IMR-90 (cell line): ENCODE data around the gene EPB41L2. TPM values are rescaled to one million over a fixed set of nuclear protein-coding genes. Genes with fewer than 3 reads are reported as not detected.

Source experiments
- ATAC-seq: fragments of 200-7000 bp; cut with Tn5 transposase; 2 replicates; pipeline ENCODE4 v1.9.1; 2020; ENCODE audit warnings: low read depth, mild to moderate bottlenecking, moderate library complexity
- BruUV-seq: library from RNA; stranded (reverse); fragments of 400-500 nt; replicated peaks from 2 replicates; lab custom pipeline; 2021; lab: Mats Ljungman, UMichigan
- CTCF ChIA-PET: fragments of 300-600 bp; formaldehyde crosslinking; extraction: SDS; loops from one replicate; lab custom pipeline; 2021; ENCODE audit warnings: antibody characterized with exemption; lab: Yijun Ruan, JAX
- POLR2A ChIA-PET: fragments of 300-600 bp; sonication (Branson Sonifier 250); formaldehyde crosslinking; loops from one replicate; lab custom pipeline; 2022; ENCODE audit warnings: antibody characterized with exemption; ENCODE audit not compliant: unreplicated experiment; lab: Charles Lee
- DNase-seq: peaks from one replicate; pipeline ENCODE4 v3.0.0; 2013
- H2AFZ ChIP-seq: replicated peaks from 2 replicates; pipeline ENCODE3; 2013; ENCODE audit warnings: low read length, mild to moderate bottlenecking; ENCODE audit not compliant: poor library complexity
- H2AK5ac ChIP-seq: 2 replicates; pipeline ENCODE4 v1.6.1; 2013; ENCODE audit warnings: low read depth, low read length, inconsistent platforms
- H2AK9ac ChIP-seq: replicated peaks from 2 replicates; pipeline ENCODE3; 2013; ENCODE audit warnings: mild to moderate bottlenecking, low read depth, low read length, moderate library complexity; ENCODE audit not compliant: poor library complexity
- H2BK120ac ChIP-seq: 2 replicates; pipeline ENCODE4 v1.6.1; 2013; ENCODE audit warnings: low read depth, low read length, inconsistent platforms
- H2BK15ac ChIP-seq: 3 replicates; pipeline ENCODE4 v1.6.1; 2013; ENCODE audit warnings: low read depth, low read length, inconsistent platforms
- H2BK20ac ChIP-seq: 2 replicates; pipeline ENCODE4 v1.6.1; 2013; ENCODE audit warnings: low read depth, mild to moderate bottlenecking, inconsistent platforms, low read length, moderate library complexity
- H2BK5ac ChIP-seq: 2 replicates; pipeline ENCODE4 v1.6.1; 2013; ENCODE audit warnings: mild to moderate bottlenecking, low read depth, low read length, inconsistent platforms; ENCODE audit not compliant: poor library complexity, severe bottlenecking
- H3K14ac ChIP-seq: replicated peaks from 2 replicates; pipeline ENCODE4 v1.6.1; 2013; ENCODE audit warnings: low read depth, low read length, inconsistent platforms
- H3K18ac ChIP-seq: 2 replicates; pipeline ENCODE4 v1.6.1; 2013; ENCODE audit warnings: low read depth, low read length, control low read depth
- H3K23ac ChIP-seq: 2 replicates; pipeline ENCODE4 v1.6.1; 2013; ENCODE audit warnings: low read depth, low read length, inconsistent platforms
- H3K27ac ChIP-seq: 2 replicates; pipeline ENCODE4 v1.5.1; 2013; ENCODE audit warnings: mild to moderate bottlenecking, control low read depth, low read length; ENCODE audit not compliant: insufficient read depth
- H3K27me3 ChIP-seq: 2 replicates; pipeline ENCODE4 v1.6.1; 2013; ENCODE audit warnings: low read length; ENCODE audit not compliant: control insufficient read depth, insufficient read depth
- H3K36me3 ChIP-seq: 2 replicates; pipeline ENCODE4 v1.6.1; 2013; ENCODE audit warnings: low read length, mixed read lengths; ENCODE audit not compliant: control insufficient read depth, insufficient read depth
- H3K4ac ChIP-seq: 2 replicates; pipeline ENCODE4 v1.6.1; 2013; ENCODE audit warnings: low read depth, low read length, inconsistent platforms
- H3K4me1 ChIP-seq: 2 replicates; pipeline ENCODE4 v1.6.1; 2013; ENCODE audit warnings: low read length, mixed read lengths; ENCODE audit not compliant: control insufficient read depth, insufficient read depth
- H3K4me2 ChIP-seq: 2 replicates; pipeline ENCODE4 v1.6.1; 2013; ENCODE audit warnings: low read depth, mild to moderate bottlenecking, control low read depth, low read length, moderate library complexity
- H3K4me3 ChIP-seq: 2 replicates; pipeline ENCODE4 v1.5.1; 2013; ENCODE audit warnings: low read depth, mild to moderate bottlenecking, control low read depth, low read length, moderate library complexity; ENCODE audit not compliant: insufficient read depth
- H3K56ac ChIP-seq: 2 replicates; pipeline ENCODE4 v1.6.1; 2013; ENCODE audit warnings: low read length, inconsistent platforms; ENCODE audit not compliant: insufficient read depth; ENCODE audit errors: extremely low read depth
- H3K79me1 ChIP-seq, 2 experiments: 2 replicates each; pipeline ENCODE4 v1.6.1; 2013; ENCODE audit warnings: low read length in 2 of 2, inconsistent platforms in 1 of 2, low read depth in 1 of 2
- H3K9ac ChIP-seq: 2 replicates; pipeline ENCODE4 v1.6.1; 2013; ENCODE audit warnings: low read depth, low read length, control low read depth
- H3K9me1 ChIP-seq: 2 replicates; pipeline ENCODE4 v1.6.1; 2013; ENCODE audit warnings: low read length, inconsistent platforms; ENCODE audit not compliant: insufficient read depth
- H3K9me3 ChIP-seq: 2 replicates; pipeline ENCODE4 v1.6.1; 2013; ENCODE audit warnings: low read length; ENCODE audit not compliant: control insufficient read depth, insufficient read depth
- H4K20me1 ChIP-seq: 2 replicates; pipeline ENCODE4 v1.6.1; 2013; ENCODE audit warnings: low read length, inconsistent platforms; ENCODE audit not compliant: insufficient read depth
- H4K5ac ChIP-seq: 2 replicates; pipeline ENCODE4 v1.6.1; 2013; ENCODE audit warnings: mild to moderate bottlenecking, low read depth, low read length, control low read depth
- H4K8ac ChIP-seq, 2 experiments: 2 replicates each; pipeline ENCODE4 v1.6.1; 2013; ENCODE audit warnings: low read depth in 2 of 2, low read length in 2 of 2, control low read depth in 1 of 2, inconsistent platforms in 1 of 2
- H4K91ac ChIP-seq: 2 replicates; pipeline ENCODE4 v1.6.1; 2013; ENCODE audit warnings: low read depth, low read length, inconsistent platforms; ENCODE audit not compliant: insufficient read depth
- BHLHE40 ChIP-seq: fragments of 150-350 bp; IDR thresholded peaks from 2 replicates; pipeline ENCODE4 v1.6.1; 2016; ENCODE audit warnings: mild to moderate bottlenecking, low read depth, low read length
- CEBPB ChIP-seq: IDR thresholded peaks from 2 replicates; pipeline ENCODE4 v1.6.1; 2012; ENCODE audit warnings: low read depth, low read length, improper control_type of control experiment
- CTCF ChIP-seq: conservative IDR thresholded peaks from 2 replicates; pipeline ENCODE4 v1.5.1; 2012; ENCODE audit warnings: mild to moderate bottlenecking, low read depth, low read length, improper control_type of control experiment
- ELK1 ChIP-seq: fragments of 150-350 bp; IDR thresholded peaks from 2 replicates; pipeline ENCODE4 v1.6.1; 2016; ENCODE audit warnings: low read depth, mild to moderate bottlenecking, low read length, moderate library complexity, borderline replicate concordance
- FOS ChIP-seq: fragments of 150-350 bp; IDR thresholded peaks from 2 replicates; pipeline ENCODE4 v1.6.1; 2016; ENCODE audit warnings: low read depth, low read length
- NFE2L2 ChIP-seq: fragments of 150-350 bp; IDR thresholded peaks from 2 replicates; pipeline ENCODE4 v1.6.1; 2016; ENCODE audit warnings: low read depth, mild to moderate bottlenecking, low read length
- POLR2A ChIP-seq: IDR thresholded peaks from 2 replicates; pipeline ENCODE4 v1.6.1; 2012; ENCODE audit warnings: mild to moderate bottlenecking, low read depth, low read length
- RCOR1 ChIP-seq: IDR thresholded peaks from 2 replicates; pipeline ENCODE4 v1.6.1; 2012; ENCODE audit warnings: mild to moderate bottlenecking, low read length, improper control_type of control experiment; ENCODE audit not compliant: insufficient replicate concordance
- RFX5 ChIP-seq: IDR thresholded peaks from 2 replicates; pipeline ENCODE4 v1.8.0; 2012; ENCODE audit warnings: low read depth, mild to moderate bottlenecking, low read length, moderate library complexity
- SMC3 ChIP-seq: fragments of 150-350 bp; IDR thresholded peaks from 2 replicates; pipeline ENCODE4 v1.6.1; 2016; ENCODE audit warnings: low read depth, mild to moderate bottlenecking, antibody characterized with exemption, low read length, moderate library complexity
- USF2 ChIP-seq: fragments of 150-350 bp; IDR thresholded peaks from 2 replicates; pipeline ENCODE4 v1.6.1; 2017; ENCODE audit warnings: mild to moderate bottlenecking, antibody characterized with exemption, low read length, low read depth
- WGBS, 2 experiments: methylation state at CpG; one replicate each; pipeline versions ENCODE4 v1.1.5 to v1.1.7; 2013; ENCODE audit warnings: missing lambda C conversion rate in 2 of 2; ENCODE audit not compliant: insufficient read length in 1 of 2; ENCODE audit errors: extremely low coverage in 2 of 2; 5-methylcytosine and 5-hydroxymethylcytosine counted together
- dilution Hi-C: fragments of 300-500 bp; cut with HindIII; formaldehyde crosslinking; loops from one replicate; pipeline ENCODE4 v1.14.3; 2018; ENCODE audit warnings: low sequenced_read_pairs; ENCODE audit not compliant: unreplicated experiment
- in situ Hi-C: fragments of 300-500 bp; cut with MboI; formaldehyde crosslinking; loops from 3 replicates; pipeline ENCODE4 v1.14.3; 2019; ENCODE audit warnings: low sequenced_read_pairs, inconsistent platforms, mixed read lengths
- intact Hi-C: fragments of 100-400 bp; cut with micrococcal nuclease; formaldehyde crosslinking; loops from 2 replicates; pipeline ENCODE4 v1.10.0; 2022
- polyA plus RNA-seq, 3 experiments: library from polyadenylated mRNA; depleted of rRNA; stranded (reverse); fragments of >200 nt; gene quantifications; 2 replicates each; pipeline ENCODE4 v1.2.3, GENCODE V29; 2012; ENCODE audit warnings: low replicate concordance in 1 of 3
- total RNA-seq: library from RNA; depleted of rRNA; stranded (reverse); fragments of >200 nt; gene quantifications from 2 replicates; pipeline ENCODE4 v1.2.3, GENCODE V29; 2012

The EPB41L2 gene
- total and polyA plus RNA-seq, 2 of the 4 experiments (the other 2 are of a cell fraction): 85.7 to 99.8 TPM

- Histone ChIP-seq H3K18ac (no peak overlapping the region), H2AK5ac (no peak overlapping the region), H2AK9ac (no peak overlapping the region), H2BK120ac (no peak overlapping the region), H3K9ac (no peak overlapping the region), H4K5ac (no peak overlapping the region), H3K23ac (no peak overlapping the region), H2BK15ac (no peak overlapping the region), H2BK20ac (no peak overlapping the region), H3K4me3 (no peak overlapping the region), H2AFZ (no peak overlapping the region), H3K14ac (no peak overlapping the region), H3K4ac (no peak overlapping the region), H4K20me1 (peaks cover 38% of the 10 kb centered on the region), H3K27ac (no peak overlapping the region), H3K79me1 (peaks cover 43 to 68% of the 10 kb centered on the region in 2 experiments), H3K4me2 (no peak overlapping the region), H2BK5ac (no peak overlapping the region), H3K4me1 (peaks cover 5% of the 10 kb centered on the region; the same call in 1 of the 2 replicates), H3K9me3 (no peaks in the 10 kb centered on the region), H3K36me3 (no peaks in the 10 kb centered on the region), H4K91ac (no peak overlapping the region), H3K56ac (no peak overlapping the region), H3K27me3 (no peaks in the 10 kb centered on the region), H3K9me1 (peaks cover 8% of the 10 kb centered on the region; the same call in 1 of the 2 replicates), H4K8ac (no peak overlapping the region)
- ChIA-PET POLR2A (no interaction called here), CTCF (interaction anchor here (0.6 to 0.7 kb wide), 3 partner anchors 161 to 1710 kb away, joined by 3 to 4 read pairs (median 3); no protein-coding TSS in a partner anchor)
- in situ Hi-C loops: no loop called here
- ATAC-seq (no peak), DNase-seq (no peak)
- no CpG with 5 or more reads among the region's 5 CpGs for WGBS, 2 experiments
- intact Hi-C loops: no loop called here
- TF ChIP-seq BHLHE40 (no peak), ELK1 (no peak), USF2 (no peak), RFX5 (no peak), CEBPB (no peak), POLR2A (no peak), RCOR1 (no peak), CTCF (no peak), SMC3 (no peak), FOS (no peak), NFE2L2 (no peak)
- dilution Hi-C loops: no loop called here
- no TSS peak for BruUV-seq
Measured at GRCh38 chr6:131014080-131014776, 48.8 kb downstream of the EPB41L2 start.
